ENCODE measurements around the gene IL18R1. TPM values are rescaled to one million over a fixed set of nuclear protein-coding genes. Genes with fewer than 3 reads are reported as not detected.

IL18R1 gene
- total and polyA plus RNA-seq, 9 of the 15 experiments (the other 6 are each of a cell fraction or from before 2014, with no cell fraction given), result 0.55 to 10.0 (median 2.5) TPM

- TF ChIP-seq ZNF518B (CRISPR knock-in tag; IDR thresholded peaks at IDR 0.05) (no peak), ZNF212 (CRISPR knock-in tag; IDR thresholded peaks at IDR 0.05) (no peak), MYBL2 (IDR thresholded peaks at IDR 0.05; ENCODE audit: low read depth) (peak; percentile 79), MYBL2 (CRISPR knock-in tag; IDR thresholded peaks at IDR 0.05; ENCODE audit: borderline replicate concordance) (no peak), PRDM10 (IDR thresholded peaks at IDR 0.05; ENCODE audit: partially characterized antibody) (peak; percentile 42), TRIM24 (IDR thresholded peaks at IDR 0.05) (peak; percentile 92 to 96), MAX (CRISPR knock-in tag; IDR thresholded peaks at IDR 0.05) (no peak), RCOR1 (IDR thresholded peaks at IDR 0.05; ENCODE audit: borderline replicate concordance in 1 of 2, low read depth in 2 of 2, low read length in 2 of 2) (peak; percentile 88 to 97), BRD9 (IDR thresholded peaks at IDR 0.05; ENCODE audit: low read depth, partially characterized antibody) (peak; percentile 52), USF2 (CRISPR knock-in tag; IDR thresholded peaks at IDR 0.05) (no peak), MEF2A (IDR thresholded peaks at IDR 0.05; ENCODE audit: control insufficient read depth, low read depth, low read length) (peak; percentile 59; the same call in 1 of the 2 replicates), ZNF655 (CRISPR knock-in tag; IDR thresholded peaks at IDR 0.05) (0 out of 2 replicates have a peak, but pooled peaks have one; percentile 60), ZNF134 (CRISPR knock-in tag; conservative IDR thresholded peaks at IDR 0.05) (0 out of 2 replicates have a peak, but pooled peaks have one; percentile 33), PBX2 (CRISPR knock-in tag; IDR thresholded peaks at IDR 0.05; ENCODE audit: low read depth) (no peak), PBX2 (tag; conservative IDR thresholded peaks at IDR 0.05; ENCODE audit: low read depth) (peak; percentile 75), SMARCA5 (IDR thresholded peaks at IDR 0.05) (peak; percentile 96)
These were observed 19.7 kb upstream of the IL18R1 start (continued) for GRCh38 chr2:102335871-102336366.

All from K562 (cell line).